LHCN-M2 (cell line): Measurements from ENCODE around the gene TNS3. TPM values are rescaled to one million over a fixed set of nuclear protein-coding genes. Genes with fewer than 3 reads are reported as not detected.

Source experiments
- DNase-seq: peaks from one replicate; pipeline ENCODE4 v3.0.0-alpha.2; 2012; ENCODE audit warnings: low read depth
- total RNA-seq: library from RNA; depleted of rRNA; stranded (reverse); fragments of >200 nt; gene quantifications from 2 replicates; pipeline ENCODE4 v1.2.3, GENCODE V29; 2014

TNS3 gene
- total RNA-seq, 1 experiment from 2014 or later, result 556 TPM

DNA sequence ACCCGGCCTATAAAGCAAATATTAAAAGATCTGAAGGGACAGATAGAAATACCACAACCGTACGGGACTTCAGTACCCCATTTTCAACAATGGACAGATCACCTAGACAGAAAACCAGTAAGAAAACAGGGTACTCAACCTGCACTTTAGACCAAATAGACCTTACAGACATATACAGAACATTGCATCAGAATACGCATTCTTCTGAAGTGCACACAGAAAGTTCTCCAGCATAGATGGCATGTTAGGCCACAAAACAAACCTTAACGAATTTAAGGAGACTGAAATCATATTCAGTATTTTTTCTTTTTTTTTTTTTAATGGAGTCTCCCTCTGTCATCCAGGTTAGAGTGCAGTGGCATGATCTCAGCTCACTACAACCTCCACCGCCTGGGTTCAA lies 151.5 kb downstream of the TNS3 start:
- DNase-seq, result no peak

DNA sequence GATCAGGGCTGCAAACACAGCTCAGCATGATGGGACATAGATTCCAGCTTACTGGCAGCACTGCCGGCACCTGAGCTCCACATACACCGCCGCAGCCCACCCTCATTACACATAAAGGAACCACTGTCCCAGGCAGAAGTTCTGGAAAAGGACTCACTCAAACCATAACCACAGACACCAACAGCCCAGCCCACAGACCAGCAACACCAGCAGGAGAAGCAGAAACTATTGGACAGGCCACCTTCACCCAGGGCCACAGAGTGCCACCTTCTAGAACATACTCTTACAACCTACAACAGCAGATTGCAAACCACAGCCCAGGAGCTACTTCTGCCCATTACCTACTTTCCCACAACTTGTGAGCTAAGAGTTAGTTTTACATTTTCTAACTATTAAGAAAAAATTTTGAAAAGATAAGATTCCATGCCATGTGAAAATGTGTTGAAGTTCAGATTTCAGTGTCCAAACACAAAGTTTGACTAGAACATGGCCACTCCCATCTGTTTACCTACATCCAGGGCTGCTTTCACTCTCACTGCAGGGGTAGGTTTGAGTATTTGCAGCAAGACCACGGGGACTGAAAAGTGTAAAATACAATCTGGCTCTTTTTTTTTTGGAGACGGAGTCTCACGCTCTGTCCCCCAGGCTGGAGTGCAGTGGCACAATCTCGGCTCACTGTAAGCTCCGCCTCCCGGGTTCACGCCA lies 153.0 kb downstream of the TNS3 start:
- no peak for DNase-seq

DNA sequence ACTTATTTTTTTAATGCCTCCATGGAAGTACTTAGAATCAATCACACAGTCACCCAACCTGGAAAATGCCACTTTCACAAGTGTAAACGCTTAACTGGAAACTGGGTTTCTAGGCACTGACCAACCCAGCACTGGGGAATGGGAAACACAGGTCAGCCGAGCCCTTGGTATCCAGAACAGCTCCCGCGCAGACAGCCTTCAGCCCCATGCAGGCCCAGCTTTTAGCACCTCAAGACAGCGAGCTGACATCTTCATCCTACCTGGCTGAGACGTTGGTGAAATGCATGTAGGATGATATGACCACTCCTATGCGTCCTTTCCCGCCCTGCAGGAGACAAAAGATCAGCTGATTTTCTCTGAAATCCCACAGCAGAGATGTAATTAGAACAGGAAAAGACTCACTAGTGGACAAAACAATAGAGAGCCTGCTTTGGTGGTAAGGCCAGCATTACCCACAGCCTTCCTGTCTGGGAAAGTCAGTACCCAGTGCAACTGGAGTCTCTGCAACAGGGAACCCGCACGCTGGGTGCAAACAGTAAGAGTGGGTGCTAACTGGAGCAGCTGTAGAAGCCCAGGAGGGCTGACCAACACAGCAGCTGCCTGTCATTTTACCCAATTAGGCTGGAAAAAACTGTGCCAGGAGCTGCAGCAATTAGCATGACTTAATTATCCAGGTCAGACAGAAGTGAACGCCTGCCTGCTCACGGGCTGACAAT lies 153.7 kb downstream of the TNS3 start:
- DNase-seq, result peak; percentile 50

DNA sequence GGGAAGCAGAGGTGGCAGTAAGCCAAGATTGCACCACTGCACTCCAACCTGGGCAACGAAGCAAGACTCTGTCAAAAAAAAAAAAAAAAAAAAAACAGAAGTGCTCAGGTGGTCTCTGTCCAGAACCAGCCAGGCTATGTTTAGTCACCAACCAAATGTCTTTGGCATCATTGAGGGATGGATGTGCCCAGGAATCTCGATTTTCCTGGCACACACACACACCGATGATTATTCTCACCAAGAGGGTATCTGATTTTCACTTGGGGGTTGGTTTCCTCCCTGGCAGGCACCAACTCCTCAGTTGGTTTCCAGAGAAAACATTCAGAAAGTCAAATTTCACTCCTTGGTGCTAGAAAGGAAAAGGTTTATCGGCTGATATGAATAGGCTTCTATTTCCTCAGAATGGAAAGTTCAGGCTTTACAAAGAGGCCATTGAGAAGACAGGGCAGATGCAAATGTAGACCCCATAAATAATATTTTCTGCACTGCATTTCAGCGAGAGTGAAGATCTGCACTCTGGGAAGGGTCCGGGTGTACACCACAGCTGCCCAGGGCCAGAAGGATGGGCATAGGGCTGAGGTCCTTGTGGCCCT lies 154.8 kb downstream of the TNS3 start:
- DNase-seq, result no peak

DNA sequence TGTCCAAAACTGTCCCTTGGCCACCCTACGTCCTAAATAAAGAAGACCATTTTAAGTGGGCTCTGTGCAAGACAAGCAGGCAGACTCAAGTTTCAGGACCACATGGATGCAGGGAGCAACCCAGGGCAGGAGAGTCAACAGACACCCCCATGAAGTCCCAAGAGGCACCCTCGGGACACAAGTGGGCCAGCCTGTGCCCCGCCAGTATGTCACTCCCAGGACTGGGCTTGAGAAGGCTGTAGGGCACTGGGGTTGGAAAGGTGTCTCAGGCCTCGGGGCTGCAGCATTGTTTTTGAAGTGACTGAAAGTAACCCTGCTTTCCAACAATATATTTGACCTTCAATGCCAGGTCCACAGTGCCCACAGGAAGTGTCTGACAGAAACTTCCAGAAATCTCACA lies 157.4 kb downstream of the TNS3 start:
- DNase-seq, result no peak

DNA sequence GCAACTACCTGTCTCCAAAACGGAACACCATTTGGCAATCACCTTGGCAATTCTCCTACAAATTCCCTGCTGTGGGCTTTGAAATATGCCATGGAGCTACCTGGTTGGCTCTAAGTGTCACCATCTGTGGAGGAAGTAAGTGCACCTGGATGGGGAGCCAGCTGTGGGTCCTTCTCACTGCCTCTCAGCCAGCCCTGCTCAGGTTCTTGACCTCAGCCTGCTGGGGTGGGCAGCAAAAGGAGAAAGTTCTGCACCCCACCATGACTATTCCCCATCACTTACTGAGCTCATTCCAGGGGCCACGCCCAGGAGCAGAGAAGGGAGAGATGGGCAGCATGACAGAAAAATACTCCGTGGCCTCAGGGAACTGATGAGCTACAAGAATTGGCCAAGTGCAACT lies 158.7 kb downstream of the TNS3 start:
- no peak for DNase-seq

DNA sequence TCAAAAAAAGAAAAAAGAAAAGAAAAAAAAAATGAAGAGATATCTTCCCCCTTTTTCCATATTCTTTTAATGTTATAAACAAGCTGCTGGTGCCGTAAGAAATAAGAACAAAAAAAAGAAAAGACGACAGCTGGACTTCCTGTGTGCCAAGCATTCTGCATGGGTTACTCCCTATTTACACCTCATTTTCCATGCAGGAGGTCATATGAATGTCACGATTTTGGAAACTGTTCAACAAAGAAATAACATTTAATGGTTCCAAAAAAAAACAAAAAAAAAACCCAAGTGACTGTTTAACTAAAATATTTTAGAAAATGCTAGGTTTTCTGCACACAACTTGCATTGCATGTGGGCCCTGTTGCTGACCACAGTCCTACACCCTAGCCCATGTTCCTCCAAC lies 159.3 kb downstream of the TNS3 start:
- DNase-seq, result peak; percentile 73

DNA sequence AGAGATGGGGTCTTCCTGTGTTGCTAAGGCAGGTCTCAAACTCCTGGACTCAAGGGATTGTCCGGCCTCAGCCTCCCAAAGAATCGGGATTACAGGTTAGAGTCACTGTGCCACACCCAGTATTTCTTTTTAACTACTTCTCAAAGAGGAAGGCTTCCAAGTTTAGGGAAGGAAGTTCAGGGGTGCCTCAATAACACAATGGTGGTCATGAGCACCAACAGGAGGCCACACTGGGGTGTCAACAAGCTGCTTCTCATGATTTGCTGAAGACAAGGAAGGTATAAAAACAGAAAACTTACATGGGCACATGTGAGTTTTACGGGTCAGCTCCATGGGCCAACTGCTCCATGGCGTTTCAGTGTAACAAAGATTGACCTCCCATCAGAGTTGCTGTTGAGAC lies 160.5 kb downstream of the TNS3 start:
- DNase-seq, result no peak

DNA sequence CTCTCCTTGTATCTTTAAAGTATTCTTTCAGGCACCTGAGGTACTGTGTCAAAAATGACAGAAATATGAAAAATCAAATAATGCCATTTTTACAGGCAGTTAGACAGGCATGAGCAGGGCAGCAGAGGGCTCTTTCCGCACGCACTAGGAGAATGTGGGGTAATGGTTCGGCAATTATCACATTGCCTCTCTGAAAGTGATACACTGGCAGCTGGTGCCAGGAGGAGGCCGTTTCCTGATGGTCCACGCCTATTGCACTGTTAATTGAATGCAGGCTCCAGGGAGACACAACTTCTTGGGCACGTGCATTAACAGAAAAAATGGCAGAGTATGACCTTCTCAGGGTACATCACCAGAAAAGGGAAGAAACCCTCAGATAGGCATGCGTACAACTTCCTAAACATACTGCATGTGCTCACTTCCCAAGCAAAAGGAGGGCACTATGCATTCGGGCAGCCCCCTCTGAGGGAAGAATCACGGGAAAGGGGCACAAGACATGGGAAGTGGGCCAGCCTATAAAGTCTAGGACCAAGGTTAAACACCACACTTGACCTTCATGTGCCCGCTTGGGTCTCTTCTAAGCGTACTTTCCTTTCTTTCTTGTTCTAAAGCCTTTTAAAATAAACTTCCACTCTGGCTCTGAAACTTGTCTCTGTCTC lies 161.7 kb downstream of the TNS3 start:
- no peak for DNase-seq

DNA sequence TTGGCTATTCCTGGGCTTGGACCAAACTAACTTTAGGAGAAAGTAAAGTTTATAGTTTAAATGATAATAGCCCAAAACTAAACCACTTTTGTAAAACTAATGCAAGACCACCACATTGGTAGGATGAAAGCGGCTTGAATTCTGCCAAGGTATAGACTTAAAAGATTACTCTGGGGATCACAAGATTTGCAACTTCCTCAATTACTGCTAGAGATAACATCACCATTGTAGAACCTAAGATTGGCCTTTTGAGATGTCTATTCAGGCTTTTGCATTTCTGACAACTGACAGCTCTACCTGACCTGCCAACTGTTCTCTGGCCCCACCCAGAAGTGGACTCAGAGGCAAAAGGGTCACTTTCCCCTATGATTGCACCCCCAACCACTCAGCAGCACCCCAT lies 162.4 kb downstream of the TNS3 start:
- DNase-seq, result no peak

DNA sequence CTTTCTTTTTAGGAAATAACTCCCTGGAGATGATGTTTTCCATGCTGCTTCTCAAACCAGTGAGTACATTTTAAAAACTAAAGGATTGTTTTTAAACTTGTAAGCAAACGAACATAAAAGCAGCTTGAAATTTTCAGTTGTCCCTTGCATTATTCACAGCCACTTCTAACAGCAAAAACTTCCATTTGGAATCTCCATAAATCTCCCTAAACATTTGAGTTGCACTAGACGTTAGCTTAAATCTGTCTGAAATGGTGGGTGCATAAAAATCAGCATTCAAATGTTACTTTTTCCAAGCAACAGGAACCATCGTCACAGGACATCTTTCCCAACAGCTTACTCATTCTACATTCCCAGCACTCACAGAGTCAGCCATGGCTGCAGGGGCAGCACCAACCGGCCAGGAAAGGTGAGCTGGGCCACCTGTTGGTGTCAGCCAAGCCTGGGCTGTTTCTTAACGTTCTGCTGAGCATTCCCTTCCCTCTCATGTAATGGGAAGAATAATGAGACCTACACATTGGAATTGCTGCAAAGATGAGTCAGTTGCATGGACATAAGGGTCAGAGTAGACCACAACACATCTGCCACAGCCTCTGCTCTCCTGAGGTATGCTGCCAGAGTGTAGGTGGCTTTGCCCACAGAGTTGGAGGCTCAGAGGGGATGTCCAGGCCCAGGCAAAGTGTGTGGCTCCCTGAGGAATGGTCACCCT lies 163.2 kb downstream of the TNS3 start:
- DNase-seq, result peak; percentile 99

DNA sequence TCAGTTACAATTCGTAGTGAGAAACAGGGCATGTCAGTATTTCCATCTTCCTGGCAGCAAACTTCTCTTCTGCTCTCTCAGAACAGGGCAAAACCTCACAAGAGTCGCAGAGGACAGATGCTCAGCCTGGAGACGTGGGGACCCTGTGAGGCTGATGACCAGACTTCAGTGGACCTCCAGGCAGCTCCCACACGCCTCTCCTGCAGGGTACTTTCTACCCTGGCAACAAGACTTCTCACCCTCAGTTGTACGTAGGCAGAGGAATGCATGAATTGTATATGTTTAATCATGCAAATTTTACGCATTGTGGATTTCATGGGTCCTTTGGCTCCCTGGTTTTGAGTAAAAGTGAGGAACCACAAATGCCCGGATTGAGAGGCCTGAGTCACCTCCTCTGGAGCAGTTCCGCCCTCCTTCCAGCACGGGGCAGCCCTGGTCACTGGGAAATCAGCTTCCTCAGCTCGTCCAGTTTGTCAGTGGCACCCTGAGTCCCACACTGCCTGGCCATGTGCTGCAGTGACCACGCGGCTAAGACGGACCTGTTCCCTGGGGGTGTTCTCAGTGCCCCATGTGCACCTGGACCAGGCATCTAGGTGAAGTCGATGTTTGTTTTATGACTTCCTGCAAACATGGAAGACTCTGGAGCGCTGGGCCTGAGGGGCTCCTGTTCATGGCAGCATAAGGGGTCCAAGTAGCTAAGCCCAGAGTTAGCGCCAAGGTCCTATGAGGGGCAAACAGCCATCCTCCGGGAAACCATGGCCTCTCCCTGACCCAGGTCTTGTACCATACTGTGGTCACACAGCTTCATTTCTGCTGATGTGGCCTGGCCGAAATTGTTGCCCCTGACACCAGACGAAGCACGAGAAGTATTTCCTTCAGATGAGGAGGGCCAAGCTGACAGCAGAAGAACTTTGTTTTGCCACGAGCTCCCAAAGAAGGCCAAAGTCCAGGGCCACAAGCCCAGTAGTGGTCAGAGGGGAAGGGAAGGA lies 165.1 kb downstream of the TNS3 start:
- DNase-seq, result peak; percentile 46

DNA sequence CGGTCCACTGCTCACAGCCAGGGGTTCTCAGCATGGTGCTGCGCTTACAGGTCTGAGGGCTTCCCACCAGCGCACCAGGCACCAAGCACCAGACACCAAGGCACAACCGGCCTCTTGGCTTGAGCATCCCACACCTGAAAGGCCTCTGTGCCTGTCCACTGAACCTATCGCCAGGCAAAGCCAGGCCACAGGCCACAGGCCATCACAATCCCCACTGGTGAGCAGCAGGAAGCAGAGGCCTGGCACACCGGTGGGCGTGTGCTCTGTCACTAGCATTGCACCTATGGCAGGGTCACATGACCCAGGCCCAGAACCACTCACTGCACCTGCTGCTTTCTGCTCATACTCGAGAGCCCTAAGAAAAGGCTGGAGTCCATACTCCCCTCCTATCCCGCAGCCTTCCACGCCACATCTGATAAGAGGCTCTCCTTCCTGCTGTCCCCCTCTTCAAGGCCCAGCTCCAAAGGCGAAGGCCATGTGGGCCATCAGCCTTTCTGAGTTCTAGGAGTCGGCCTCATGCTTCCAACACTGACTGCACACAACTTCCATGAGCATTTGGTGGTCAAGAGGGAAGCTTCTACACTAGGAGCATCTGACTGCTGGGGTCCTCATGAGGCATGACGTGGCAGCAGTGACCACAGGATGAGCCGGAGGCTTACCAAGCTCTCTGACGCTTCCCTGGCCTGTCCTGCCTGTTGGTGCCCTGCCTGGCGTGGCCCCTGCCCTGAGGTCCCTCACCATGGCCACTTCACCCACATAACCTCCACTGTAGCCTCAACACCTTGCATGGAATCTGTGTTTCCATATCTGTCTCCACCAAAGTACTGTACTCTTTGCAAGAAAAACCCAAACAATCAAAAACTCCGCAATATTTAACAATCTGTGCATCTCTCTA lies 166.3 kb downstream of the TNS3 start:
- no peak for DNase-seq

DNA sequence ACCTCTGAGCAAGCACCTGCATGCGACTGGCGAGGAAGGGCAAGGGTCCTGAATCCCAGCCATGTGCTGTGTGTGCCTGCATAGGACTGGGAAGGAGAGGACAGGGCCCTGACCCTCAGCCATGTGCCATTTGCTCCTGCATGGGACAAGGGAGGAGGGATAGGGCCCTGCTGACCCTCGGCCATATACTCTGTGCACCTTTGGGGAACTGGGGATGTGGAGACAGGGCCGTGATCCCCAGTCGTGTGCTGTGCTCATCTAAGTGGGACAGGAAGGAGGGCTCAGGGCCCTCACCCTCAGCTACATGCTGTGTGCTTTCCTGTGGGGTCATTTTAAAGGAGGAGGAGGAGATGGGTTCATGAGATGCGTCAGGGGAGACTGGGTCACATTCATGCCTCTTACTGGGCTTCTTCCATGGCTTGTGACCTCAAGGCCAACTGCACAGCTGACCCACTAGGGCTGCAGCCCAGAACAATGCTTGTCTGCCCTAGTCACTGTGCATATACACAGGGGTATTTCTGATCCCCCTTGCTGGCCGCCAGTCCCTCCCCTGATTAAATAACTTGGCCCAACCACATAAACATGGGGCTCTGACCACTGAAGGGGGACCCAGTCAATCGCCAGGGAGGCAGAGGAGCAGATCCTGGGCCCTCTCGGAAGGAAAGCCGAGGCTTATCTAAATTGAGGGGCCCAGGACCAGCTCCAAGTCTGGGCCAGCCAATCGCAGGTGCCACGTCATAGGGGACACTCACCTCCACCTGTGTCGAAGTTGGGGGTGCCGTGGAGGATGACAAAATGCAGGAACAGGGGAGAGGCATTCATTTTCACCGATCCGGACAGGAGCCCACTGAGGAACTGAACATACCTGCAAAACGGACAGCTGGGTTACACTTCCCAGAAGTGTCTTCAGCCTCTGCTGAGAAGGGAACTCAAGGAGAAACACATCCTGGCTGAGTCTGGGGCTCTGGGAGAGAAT lies 167.3 kb downstream of the TNS3 start:
- no peak for DNase-seq

DNA sequence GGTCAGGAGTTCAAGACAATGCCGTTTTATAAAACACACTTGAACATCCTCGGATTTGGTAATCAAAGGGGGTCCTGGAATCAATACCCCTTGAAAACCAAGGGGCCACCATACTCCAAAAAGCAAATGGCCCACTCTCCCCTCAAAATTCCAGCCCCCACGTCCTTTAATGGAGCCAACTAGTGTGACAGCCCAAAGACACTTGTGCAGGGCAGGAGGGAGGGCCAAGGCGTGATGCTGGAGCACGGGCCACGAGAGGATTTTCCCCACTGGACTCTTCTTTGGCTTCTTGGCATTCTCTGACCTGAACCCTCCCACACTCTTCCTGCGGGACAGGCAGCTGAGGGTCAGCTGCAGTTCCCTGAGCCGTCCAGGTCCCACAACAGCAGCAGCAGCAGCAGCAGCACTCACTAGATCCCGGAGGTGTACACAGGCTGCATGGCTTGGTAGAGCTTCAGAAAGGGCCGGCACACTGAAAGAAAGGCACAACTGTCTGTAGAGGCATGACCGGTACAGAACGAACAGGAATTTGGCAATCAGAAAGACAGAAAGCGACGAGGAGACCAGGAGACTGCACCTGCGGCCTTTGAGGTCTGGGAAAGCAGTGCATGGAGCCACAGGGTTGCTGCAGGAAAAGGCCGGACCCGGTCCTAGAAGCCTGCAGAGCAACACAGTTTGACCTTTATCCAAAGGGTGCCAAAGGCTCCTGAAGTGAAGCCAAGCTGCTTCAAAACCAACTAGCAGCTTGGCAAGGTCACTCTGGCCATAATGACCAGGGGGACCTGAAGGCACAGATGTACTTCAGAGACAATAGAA lies 168.2 kb downstream of the TNS3 start:
- DNase-seq, result no peak

DNA sequence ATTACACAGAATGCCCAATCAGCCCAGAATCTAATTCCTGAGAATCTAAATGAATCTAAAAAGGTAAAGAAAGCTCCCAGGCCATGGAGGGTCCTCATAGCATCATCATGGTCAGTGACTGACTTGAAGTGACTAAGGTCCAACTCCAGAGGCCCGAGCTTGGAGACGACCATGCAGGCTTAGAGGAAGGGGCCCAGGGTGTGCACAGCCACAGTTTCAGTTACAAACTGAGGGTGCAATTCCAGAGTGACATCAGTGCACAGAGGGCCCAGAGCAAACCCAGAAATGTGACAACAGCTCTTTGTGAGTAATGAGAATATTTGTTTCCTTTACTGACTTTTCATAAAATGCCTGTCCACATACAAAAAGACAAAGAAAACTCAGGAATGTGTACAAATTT lies 170.0 kb downstream of the TNS3 start:
- no peak for DNase-seq

DNA sequence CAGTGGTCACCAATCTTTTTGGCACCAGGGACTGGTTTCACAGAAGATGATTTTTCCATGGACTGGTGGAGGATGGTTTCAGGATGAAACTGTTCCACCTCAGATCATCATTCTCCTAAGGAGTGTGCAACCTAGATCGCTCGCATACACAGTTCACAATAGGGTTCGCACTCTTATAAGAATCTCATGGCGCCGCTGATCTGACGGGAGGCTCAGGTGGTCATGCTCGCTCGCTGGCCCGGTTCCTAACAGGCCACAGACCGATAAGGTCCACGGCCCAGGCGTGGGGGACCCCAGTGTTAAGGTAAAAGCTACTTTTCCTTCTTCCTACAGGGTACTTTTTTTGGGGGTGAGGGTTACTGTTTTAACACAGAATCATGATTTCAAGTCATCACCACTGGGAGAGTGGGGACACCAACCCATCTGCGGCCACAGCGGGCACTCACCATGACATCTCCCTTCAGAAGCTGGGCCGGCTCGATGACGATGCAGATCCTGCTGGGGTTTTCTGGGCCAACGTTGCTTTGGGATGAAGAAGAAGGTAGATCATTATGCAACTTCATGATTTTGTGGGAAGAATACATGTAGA lies 170.5 kb downstream of the TNS3 start:
- DNase-seq, result no peak
